Prostate gland (tissue), 2 donors: Measurements from ENCODE around the gene SCARF1. TPM values are rescaled to one million over a fixed set of nuclear protein-coding genes. Genes with fewer than 3 reads are reported as not detected.

Source experiments
- DNase-seq: peaks from one replicate; pipeline ENCODE4 v3.0.0-alpha.2; 2019; ENCODE audit warnings: low spot score
- H3K27ac ChIP-seq, 2 donors: fragments of 200-600 bp; sonication (generic); 2 replicates each; pipeline ENCODE4 v1.5.1; 2017 to 2019
- H3K27me3 ChIP-seq: fragments of 200-600 bp; sonication (generic); replicated peaks from 2 replicates; pipeline ENCODE4 v1.5.1; 2019; ENCODE audit not compliant: insufficient read depth
- H3K36me3 ChIP-seq, 2 donors: fragments of 200-600 bp; sonication (generic); 1 replicate in 1 of 2; 2 replicates in 1 of 2; pipeline versions ENCODE4 v1.5.1 to v1.8.1; 2017 to 2019
- H3K4me1 ChIP-seq: fragments of 200-600 bp; sonication (generic); replicated peaks from 2 replicates; pipeline ENCODE4 v1.5.1; 2019
- H3K4me3 ChIP-seq, 2 donors: fragments of 200-600 bp; sonication (generic); 2 replicates each; pipeline ENCODE4 v1.5.1; 2017 to 2019
- H3K9me3 ChIP-seq: fragments of 200-600 bp; sonication (generic); 2 replicates; pipeline ENCODE4 v1.5.1; 2017
- POLR2A ChIP-seq: fragments of 450-650 bp; IDR thresholded peaks from one replicate; pipeline ENCODE4 v1.6.1; 2016; ENCODE audit warnings: antibody characterized with exemption, mild to moderate bottlenecking
- POLR2AphosphoS5 ChIP-seq: sonication (generic); formaldehyde crosslinking; IDR thresholded peaks from one replicate; pipeline ENCODE4 v1.6.1; 2017; ENCODE audit warnings: antibody characterized with exemption
- WGBS: methylation state at CpG from one replicate; pipeline ENCODE4 v1.1.5; 2018; 5-methylcytosine and 5-hydroxymethylcytosine counted together
- intact Hi-C: fragments of 100-400 bp; cut with DNase I; formaldehyde crosslinking; loops from one replicate; pipeline ENCODE4 v1.14.2; 2022
- total RNA-seq, 2 donors: library from RNA; depleted of rRNA; stranded (reverse); fragments of >200 nt; gene quantifications; one replicate each; pipeline ENCODE4 v1.1.0, GENCODE V29; 2016
- TF ChIP-seq, protein P1 (sequence below), 4 experiments: fragments of 200-600 bp in 2 of 4; fragments of 450-650 bp in 2 of 4; sonication (generic) in 2 of 4; IDR thresholded peaks; 1 replicate in 3 of 4; 2 replicates in 1 of 4; pipeline ENCODE4 v1.5.1; 2016 to 2019; ENCODE audit warnings: antibody characterized with exemption in 4 of 4, mild to moderate bottlenecking in 2 of 4, moderate library complexity in 2 of 4

Gene SCARF1
- total RNA-seq, 2 donors from 2014 or later: 11.0 to 14.5 TPM

DNA sequence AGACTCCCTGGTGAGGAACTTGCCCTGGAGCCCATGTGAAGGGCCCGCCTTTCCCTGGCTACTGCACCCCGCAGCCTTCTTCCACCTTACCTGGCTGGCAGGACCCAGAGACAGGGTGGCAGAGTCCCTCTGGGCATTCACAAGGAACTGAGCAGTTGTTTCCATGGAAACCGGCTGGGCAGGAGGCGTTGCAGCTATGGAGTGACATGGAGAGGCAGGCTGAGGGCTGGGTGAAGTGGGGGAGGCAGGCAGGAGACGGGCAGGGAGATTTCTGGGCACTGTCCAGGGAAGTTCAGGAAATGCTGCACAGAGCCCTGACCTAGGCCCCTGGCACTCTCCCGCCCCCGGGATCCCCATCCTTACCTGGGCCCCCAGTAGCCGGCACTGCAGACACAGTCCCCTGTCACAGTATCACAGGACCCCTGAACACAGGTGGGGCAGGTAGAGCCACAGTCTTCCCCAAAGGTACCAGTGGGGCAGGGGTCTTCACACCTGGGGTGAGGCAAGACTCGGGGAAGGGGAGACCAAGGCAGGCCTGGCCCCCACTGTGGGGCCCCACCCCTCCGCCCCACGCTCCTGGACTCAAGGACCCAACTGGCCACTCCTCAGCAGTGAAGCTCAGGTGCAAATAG lies 5.9 kb downstream of the SCARF1 start:
- Histone ChIP-seq H3K36me3 (no peaks in the 10 kb centered on the region), H3K27ac (no peak overlapping the region), H3K9me3 (no peaks in the 10 kb centered on the region), H3K27me3 (no peaks in the 10 kb centered on the region), H3K4me1 (peaks cover 8% of the 10 kb centered on the region), H3K4me3 (no peak overlapping the region)
- 62% methylated on average over 11 of the region's 11 CpGs for WGBS
- no peak for DNase-seq
- intact Hi-C loops: no loop called here
- TF ChIP-seq POLR2AphosphoS5: no peak
- TF ChIP-seq, protein P1, sequence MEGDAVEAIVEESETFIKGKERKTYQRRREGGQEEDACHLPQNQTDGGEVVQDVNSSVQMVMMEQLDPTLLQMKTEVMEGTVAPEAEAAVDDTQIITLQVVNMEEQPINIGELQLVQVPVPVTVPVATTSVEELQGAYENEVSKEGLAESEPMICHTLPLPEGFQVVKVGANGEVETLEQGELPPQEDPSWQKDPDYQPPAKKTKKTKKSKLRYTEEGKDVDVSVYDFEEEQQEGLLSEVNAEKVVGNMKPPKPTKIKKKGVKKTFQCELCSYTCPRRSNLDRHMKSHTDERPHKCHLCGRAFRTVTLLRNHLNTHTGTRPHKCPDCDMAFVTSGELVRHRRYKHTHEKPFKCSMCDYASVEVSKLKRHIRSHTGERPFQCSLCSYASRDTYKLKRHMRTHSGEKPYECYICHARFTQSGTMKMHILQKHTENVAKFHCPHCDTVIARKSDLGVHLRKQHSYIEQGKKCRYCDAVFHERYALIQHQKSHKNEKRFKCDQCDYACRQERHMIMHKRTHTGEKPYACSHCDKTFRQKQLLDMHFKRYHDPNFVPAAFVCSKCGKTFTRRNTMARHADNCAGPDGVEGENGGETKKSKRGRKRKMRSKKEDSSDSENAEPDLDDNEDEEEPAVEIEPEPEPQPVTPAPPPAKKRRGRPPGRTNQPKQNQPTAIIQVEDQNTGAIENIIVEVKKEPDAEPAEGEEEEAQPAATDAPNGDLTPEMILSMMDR (IDR thresholded peaks at IDR 0.05): no peak
- TF ChIP-seq POLR2A: no peak

DNA sequence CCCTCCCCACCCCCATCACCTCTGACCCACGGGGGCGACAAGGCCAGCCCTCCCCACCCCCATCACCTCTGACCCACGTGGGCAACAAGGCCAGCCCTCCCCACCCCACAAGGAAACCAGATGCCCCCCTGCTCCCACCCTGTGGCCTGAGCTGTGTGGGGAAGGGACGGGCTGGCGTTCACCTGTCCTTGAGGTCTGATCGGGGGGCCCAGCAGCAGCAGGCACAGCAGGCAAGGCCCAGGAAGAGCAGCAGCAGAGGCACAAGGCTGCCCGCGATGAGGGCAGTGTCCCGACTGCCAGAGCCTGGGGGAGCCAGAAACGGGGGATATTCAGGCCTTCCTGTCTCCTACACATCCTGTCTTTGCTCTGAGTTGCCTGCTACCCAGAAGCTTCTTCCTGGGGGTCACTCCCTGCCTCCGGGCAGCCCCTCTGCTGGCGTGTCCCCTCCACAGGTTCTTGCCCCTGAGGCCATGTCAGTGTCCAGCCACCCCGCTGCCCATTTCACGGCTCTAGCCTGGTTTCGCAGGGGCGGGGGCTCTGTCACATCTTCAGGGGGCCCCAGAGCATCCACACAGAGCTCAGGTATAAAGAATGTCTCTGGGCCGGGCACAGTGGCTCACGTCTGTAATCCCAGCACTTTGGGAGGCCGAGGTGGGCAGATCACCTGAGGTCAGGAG lies 6.8 kb downstream of the SCARF1 start:
- H3K27me3 ChIP-seq: no peaks in the 10 kb centered on the region
- no peak overlapping the region for H3K27ac ChIP-seq
- 78% methylated on average over 19 of the region's 19 CpGs for WGBS
- no peaks in the 10 kb centered on the region for H3K36me3 ChIP-seq
- intact Hi-C loops: no loop called here
- peaks cover 2% of the 10 kb centered on the region for H3K4me1 ChIP-seq
- H3K4me3 ChIP-seq: no peak overlapping the region
- no peaks in the 10 kb centered on the region for H3K9me3 ChIP-seq
- no peak for DNase-seq
- TF ChIP-seq POLR2AphosphoS5 (no peak), POLR2A (no peak)
- TF ChIP-seq, protein P1 (IDR thresholded peaks at IDR 0.05): no peak

DNA sequence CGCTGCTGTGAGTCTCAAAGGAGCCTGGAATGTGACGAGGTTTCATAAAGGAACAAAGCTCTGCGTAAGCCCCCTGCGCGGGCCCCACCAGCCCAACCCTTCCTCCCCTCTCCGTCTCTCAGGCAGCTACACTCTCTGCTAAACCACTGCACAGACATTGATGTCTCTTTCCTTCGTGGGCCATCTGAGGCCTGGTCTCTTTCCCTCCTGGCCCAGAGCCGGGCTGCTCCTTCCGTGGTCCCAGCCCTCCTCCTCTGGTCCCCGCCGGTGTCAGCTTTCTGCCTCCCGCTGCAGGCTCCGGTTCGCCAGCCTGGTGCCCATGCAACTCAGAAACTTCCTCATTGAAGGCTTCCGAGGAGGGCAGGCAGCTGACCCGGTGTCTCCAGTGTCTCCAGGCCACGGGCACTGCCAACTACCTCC lies 7.4 kb downstream of the SCARF1 start:
- H3K27ac ChIP-seq: no peak overlapping the region
- no peaks in the 10 kb centered on the region for H3K27me3 ChIP-seq
- 66% methylated on average over 17 of the region's 17 CpGs for WGBS
- no peak for DNase-seq
- H3K36me3 ChIP-seq: no peaks in the 10 kb centered on the region
- H3K9me3 ChIP-seq: no peaks in the 10 kb centered on the region
- TF ChIP-seq POLR2A (no peak), POLR2AphosphoS5 (no peak)
- TF ChIP-seq, protein P1 (IDR thresholded peaks at IDR 0.05): no peak
- H3K4me3 ChIP-seq: no peak overlapping the region
- intact Hi-C loops: no loop called here
- no peaks in the 10 kb centered on the region for H3K4me1 ChIP-seq

DNA sequence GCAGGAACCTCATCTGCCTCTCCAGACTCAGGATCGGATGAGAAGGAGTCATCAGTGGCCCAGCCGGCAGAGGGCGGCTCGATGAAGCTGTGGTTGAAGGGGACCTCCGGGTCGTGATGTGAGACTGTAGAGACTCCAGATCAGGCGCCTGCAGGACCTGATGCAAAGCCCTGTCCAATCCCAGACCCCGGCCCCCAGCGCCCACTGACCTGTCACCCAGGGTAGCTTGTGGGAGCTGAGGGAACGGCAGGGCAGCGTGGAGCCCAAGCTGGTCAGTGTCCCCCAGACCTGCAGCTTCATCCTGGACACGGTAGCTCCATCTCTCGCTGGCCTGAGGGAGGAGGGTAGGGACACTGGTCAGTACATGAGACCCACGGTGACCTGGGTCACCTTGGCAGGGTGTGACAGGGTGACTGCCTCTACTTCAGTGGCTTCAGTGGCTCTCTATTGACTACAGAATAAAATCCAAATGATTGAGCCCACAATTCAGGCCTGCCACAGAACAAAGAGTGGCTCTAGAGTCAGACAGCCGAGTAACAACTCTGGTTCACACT lies 8.7 kb downstream of the SCARF1 start:
- DNase-seq: no peak
- Histone ChIP-seq H3K27ac (no peak overlapping the region), H3K27me3 (no peaks in the 10 kb centered on the region), H3K9me3 (no peaks in the 10 kb centered on the region), H3K4me3 (no peak overlapping the region), H3K36me3 (no peaks in the 10 kb centered on the region), H3K4me1 (no peaks in the 10 kb centered on the region)
- intact Hi-C loops: no loop called here
- 93% methylated on average over 15 of the region's 15 CpGs for WGBS
- TF ChIP-seq POLR2A (no peak), POLR2AphosphoS5 (no peak)
- TF ChIP-seq, protein P1 (IDR thresholded peaks at IDR 0.05): no peak
